ENCODE data around the gene NLRP3.

DNA sequence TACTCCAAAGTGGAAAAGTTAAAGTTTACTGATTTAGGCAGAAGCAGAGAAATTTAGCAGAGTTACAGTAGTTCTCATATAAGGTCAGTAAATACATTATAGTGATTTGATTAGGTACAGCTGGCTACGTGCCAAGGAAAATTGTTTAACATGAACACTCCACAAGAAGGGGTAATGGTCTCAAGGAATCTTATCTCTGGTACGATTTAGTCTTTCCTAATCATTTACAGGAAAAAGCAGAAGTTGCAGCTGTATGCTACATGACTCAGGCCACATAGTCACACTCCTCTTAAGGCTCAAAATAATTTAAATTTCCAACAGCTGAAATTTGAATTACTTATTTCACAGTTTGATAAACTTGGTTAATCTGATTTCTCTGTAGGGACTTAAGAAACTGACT is 78.8 kb downstream of the NLRP3 start:
- TF ChIP-seq, protein P1, sequence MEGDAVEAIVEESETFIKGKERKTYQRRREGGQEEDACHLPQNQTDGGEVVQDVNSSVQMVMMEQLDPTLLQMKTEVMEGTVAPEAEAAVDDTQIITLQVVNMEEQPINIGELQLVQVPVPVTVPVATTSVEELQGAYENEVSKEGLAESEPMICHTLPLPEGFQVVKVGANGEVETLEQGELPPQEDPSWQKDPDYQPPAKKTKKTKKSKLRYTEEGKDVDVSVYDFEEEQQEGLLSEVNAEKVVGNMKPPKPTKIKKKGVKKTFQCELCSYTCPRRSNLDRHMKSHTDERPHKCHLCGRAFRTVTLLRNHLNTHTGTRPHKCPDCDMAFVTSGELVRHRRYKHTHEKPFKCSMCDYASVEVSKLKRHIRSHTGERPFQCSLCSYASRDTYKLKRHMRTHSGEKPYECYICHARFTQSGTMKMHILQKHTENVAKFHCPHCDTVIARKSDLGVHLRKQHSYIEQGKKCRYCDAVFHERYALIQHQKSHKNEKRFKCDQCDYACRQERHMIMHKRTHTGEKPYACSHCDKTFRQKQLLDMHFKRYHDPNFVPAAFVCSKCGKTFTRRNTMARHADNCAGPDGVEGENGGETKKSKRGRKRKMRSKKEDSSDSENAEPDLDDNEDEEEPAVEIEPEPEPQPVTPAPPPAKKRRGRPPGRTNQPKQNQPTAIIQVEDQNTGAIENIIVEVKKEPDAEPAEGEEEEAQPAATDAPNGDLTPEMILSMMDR (IDR thresholded peaks at IDR 0.05) = no peak
- TF ChIP-seq POLR2A (IDR thresholded peaks at IDR 0.05) = no peak
- TF ChIP-seq POLR2AphosphoS5 (IDR thresholded peaks at IDR 0.05) = no peak

Measured in prostate gland (tissue), 2 donors.